Measurements from ENCODE around the gene KLHDC8A.
"Not testable (repeated sequence)": the region's sequence is repeated elsewhere in the genome, so short reads cannot be mapped to it uniquely, and the experiment has no call there.

KLHDC8A gene

GRCh38 chr1:205301842-205302588, 54.7 kb downstream of the KLHDC8A start:
- no peak overlapping the region for H3K4me3 ChIP-seq (ENCODE audit: low read length)
- peak; percentile 54 for DNase-seq (ENCODE audit: low read depth)
- no peak for TF ChIP-seq CTCF (conservative IDR thresholded peaks at IDR 0.05; ENCODE audit: low read length)

GRCh38 chr1:205301205-205301821, 55.4 kb downstream of the KLHDC8A start:
- H3K4me3 ChIP-seq (ENCODE audit: low read length): no peak overlapping the region; the same call in 1 of the 2 replicates

GRCh38 chr1:205300149-205300548, 56.6 kb downstream of the KLHDC8A start:
- no peak for TF ChIP-seq CTCF (conservative IDR thresholded peaks at IDR 0.05; ENCODE audit: low read length)
- no peak overlapping the region for H3K4me3 ChIP-seq (ENCODE audit: low read length)
- no peak for DNase-seq (ENCODE audit: low read depth)

More at GRCh38 chr1:205301205-205301821, 55.4 kb downstream of the KLHDC8A start:
- no peak for TF ChIP-seq CTCF (conservative IDR thresholded peaks at IDR 0.05; ENCODE audit: low read length)
- peak; percentile 97 for DNase-seq (ENCODE audit: low read depth)

- no peak for TF ChIP-seq CTCF (conservative IDR thresholded peaks at IDR 0.05; ENCODE audit: low read length)
- no peak overlapping the region for H3K4me3 ChIP-seq (ENCODE audit: low read length)
- DNase-seq (ENCODE audit: low read depth): peak; percentile 98
Observed at GRCh38 chr1:205298191-205298994, 58.3 kb downstream of the KLHDC8A start.

- not testable (repeated sequence) for DNase-seq (ENCODE audit: low read depth)
Observed at GRCh38 chr1:205297546-205298177, 59.1 kb downstream of the KLHDC8A start.

GRCh38 chr1:205296154-205296553, 60.6 kb downstream of the KLHDC8A start:
- no peak for TF ChIP-seq CTCF (conservative IDR thresholded peaks at IDR 0.05; ENCODE audit: low read length)

More at GRCh38 chr1:205297546-205298177, 59.1 kb downstream of the KLHDC8A start:
- H3K4me3 ChIP-seq (ENCODE audit: low read length): not testable (repeated sequence)

GRCh38 chr1:205294934-205295333, 61.8 kb downstream of the KLHDC8A start:
- no peak for TF ChIP-seq CTCF (conservative IDR thresholded peaks at IDR 0.05; ENCODE audit: low read length)
- no peak for DNase-seq (ENCODE audit: low read depth)
- no peak overlapping the region for H3K4me3 ChIP-seq (ENCODE audit: low read length)

More at GRCh38 chr1:205296154-205296553, 60.6 kb downstream of the KLHDC8A start:
- no peak for DNase-seq (ENCODE audit: low read depth)
- no peak overlapping the region for H3K4me3 ChIP-seq (ENCODE audit: low read length)
